NOMO-1 treated with dmso at 0.1 percent for 144 hours (cell line): ENCODE measurements around the gene NEU3.
A peak's percentile ranks its signal among the peaks of the same experiment; 100 is the strongest.
"Not testable (repeated sequence)": the region's sequence is repeated elsewhere in the genome, so short reads cannot be mapped to it uniquely, and the experiment has no call there.

Experiments
- DNase-seq: peaks from one replicate; lab custom pipeline; 2025; ENCODE audit not compliant: unreplicated experiment; lab: John Stamatoyannopoulos, UW

NEU3 gene

GRCh38 chr11:74988541-74989259 is at the start of gene NEU3:
Gene NEU3, plus strand, starts transcription at chr11:74988933. Its CDS starts 128 bp downstream, at chr11:74989061.
- peak; percentile 85 for DNase-seq

- no peak for DNase-seq
Observed at GRCh38 chr11:74941492-74941891, 47.2 kb upstream of the NEU3 start.

- no peak for DNase-seq
Observed at GRCh38 chr11:74942073-74942759, 46.5 kb upstream of the NEU3 start.

- DNase-seq: no peak
Observed at GRCh38 chr11:74948546-74948897, 40.2 kb upstream of the NEU3 start.

GRCh38 chr11:74948898-74949752 is 39.6 kb upstream of the NEU3 start, which contains the start of the genes SPCS2 and XRRA1:
Gene SPCS2, plus strand, starts transcription at chr11:74949266. Its CDS starts 20 bp downstream, at chr11:74949286.
Gene XRRA1, minus strand, starts transcription at chr11:74949091. Its CDS starts 8,213 bp downstream, at chr11:74940878.
- peak; percentile 98 for DNase-seq

GRCh38 chr11:74949753-74950137 is 39.0 kb upstream of the NEU3 start:
- DNase-seq: no peak

GRCh38 chr11:74950374-74950969 is 38.3 kb upstream of the NEU3 start:
- no peak for DNase-seq

GRCh38 chr11:74951226-74951625 is 37.5 kb upstream of the NEU3 start:
- no peak for DNase-seq

- no peak for DNase-seq
Observed at GRCh38 chr11:74952752-74953151, 36.0 kb upstream of the NEU3 start.

- no peak for DNase-seq
Observed at GRCh38 chr11:74953451-74953850, 35.3 kb upstream of the NEU3 start.

GRCh38 chr11:74954199-74954598 is 34.5 kb upstream of the NEU3 start:
- DNase-seq: no peak

GRCh38 chr11:74956397-74957015 is 32.2 kb upstream of the NEU3 start:
- no peak for DNase-seq

- no peak for DNase-seq
Observed at GRCh38 chr11:74957937-74958629, 30.6 kb upstream of the NEU3 start.

- not testable (repeated sequence) for DNase-seq
Observed at GRCh38 chr11:74960128-74960527, 28.6 kb upstream of the NEU3 start.

- DNase-seq: no peak
Observed at GRCh38 chr11:74966651-74967050, 22.1 kb upstream of the NEU3 start.

GRCh38 chr11:74970852-74971395 is 17.8 kb upstream of the NEU3 start:
- DNase-seq: no peak

GRCh38 chr11:74971424-74971823 is 17.3 kb upstream of the NEU3 start:
- DNase-seq: no peak

GRCh38 chr11:74978041-74978440 is 10.7 kb upstream of the NEU3 start:
- DNase-seq: no peak

GRCh38 chr11:74980634-74981033 is 8.1 kb upstream of the NEU3 start:
- peak; percentile 37 for DNase-seq

GRCh38 chr11:74981888-74982287 is 6.8 kb upstream of the NEU3 start:
- no peak for DNase-seq
